Transverse colon (tissue), 4 donors: ENCODE data around the gene PCAT6. TPM values are rescaled to one million over a fixed set of nuclear protein-coding genes. Genes with fewer than 3 reads are reported as not detected.

Source experiments
- DNase-seq: peaks from one replicate; pipeline ENCODE4 v3.0.0-alpha.2; 2019
- H3K27ac ChIP-seq, 4 donors: fragments of 200-600 bp; sonication (generic); 2 replicates each; pipeline ENCODE4 v1.5.1; 2016 to 2018; ENCODE audit warnings: inconsistent platforms in 4 of 4
- H3K27me3 ChIP-seq: fragments of 200-600 bp; sonication (generic); 2 replicates; pipeline ENCODE4 v1.5.1; 2017; ENCODE audit warnings: inconsistent platforms
- H3K36me3 ChIP-seq, 4 donors: fragments of 200-600 bp; sonication (generic); 2 replicates each; pipeline ENCODE4 v1.5.1; 2017 to 2019; ENCODE audit warnings: inconsistent platforms in 4 of 4
- H3K4me1 ChIP-seq, 4 donors: fragments of 200-600 bp; sonication (generic); 2 replicates each; pipeline ENCODE4 v1.5.1; 2017 to 2020; ENCODE audit warnings: inconsistent platforms in 4 of 4
- H3K4me3 ChIP-seq, 4 donors: fragments of 200-600 bp; sonication (generic); 1 replicate in 1 of 4; 2 replicates in 3 of 4; pipeline versions ENCODE4 v1.5.1 to v1.6.1; 2017 to 2019; ENCODE audit warnings: inconsistent platforms in 4 of 4
- H3K9me3 ChIP-seq, 2 donors: fragments of 200-600 bp; sonication (generic); 2 replicates each; pipeline ENCODE4 v1.5.1; 2017 to 2019; ENCODE audit warnings: inconsistent platforms in 2 of 2
- CTCF ChIP-seq, 5 experiments: fragments of 200-600 bp in 3 of 5; fragments of 450-650 bp in 2 of 5; sonication (generic) in 3 of 5; IDR thresholded peaks; 1 replicate in 2 of 5; 2 replicates in 3 of 5; pipeline ENCODE4 v1.5.1; 2016 to 2017; ENCODE audit warnings: antibody characterized with exemption in 5 of 5, inconsistent platforms in 3 of 5, mild to moderate bottlenecking in 2 of 5, moderate library complexity in 1 of 5
- EP300 ChIP-seq: sonication (generic); formaldehyde crosslinking; IDR thresholded peaks from one replicate; pipeline ENCODE4 v1.6.1; 2017; ENCODE audit warnings: antibody characterized with exemption, low read depth
- POLR2A ChIP-seq: fragments of 450-650 bp; IDR thresholded peaks from one replicate; pipeline ENCODE4 v1.6.1; 2016; ENCODE audit warnings: antibody characterized with exemption, mild to moderate bottlenecking, moderate library complexity
- POLR2AphosphoS5 ChIP-seq, 3 donors: sonication (generic); formaldehyde crosslinking; IDR thresholded peaks; one replicate each; pipeline ENCODE4 v1.6.1; 2016; ENCODE audit warnings: antibody characterized with exemption in 3 of 3
- WGBS, 2 donors: methylation state at CpG; one replicate each; pipeline ENCODE4 v1.1.5; 2018; ENCODE audit warnings: low coverage in 1 of 2; 5-methylcytosine and 5-hydroxymethylcytosine counted together
- in situ Hi-C, 4 donors: fragments of 200-750 bp; cut with MboI; loops; one replicate each; pipeline versions ENCODE4 v1.15.0 to v1.15.1; 2017; ENCODE audit warnings: low sequenced_read_pairs in 3 of 4, low pct_ligation_motif_present in 1 of 4, low pct_unique_long_range_greater_than_20kb in 1 of 4
- intact Hi-C: fragments of 100-400 bp; cut with DNase I; formaldehyde crosslinking; loops from one replicate; pipeline ENCODE4 v1.15.1; 2023; ENCODE audit warnings: low total_unique reads
- total RNA-seq, 4 donors: library from RNA; depleted of rRNA; stranded (reverse); fragments of >200 nt; gene quantifications; one replicate each; pipeline ENCODE4 v1.1.0, GENCODE V29; 2016

Gene PCAT6
- total RNA-seq, 4 donors from 2014 or later = not detected

- 10 to 14% methylated on average over 12 to 13 of the region's 13 CpGs for WGBS, 2 donors
- in situ Hi-C loops = no loop called here
- Histone ChIP-seq H3K4me1 (peaks cover 3 to 48% (median 28%) of the 10 kb centered on the region in 4 donors), H3K27ac (peak overlapping the region; percentile 80 to 91 (median 89)), H3K9me3 (no peaks in the 10 kb centered on the region), H3K27me3 (no peaks in the 10 kb centered on the region), H3K4me3 (peak overlapping the region; percentile 52 to 93 (median 68)), H3K36me3 (no peaks in the 10 kb centered on the region)
- no peak for DNase-seq
- intact Hi-C loops = no loop called here
- TF ChIP-seq POLR2AphosphoS5 (IDR thresholded peaks at IDR 0.05) = no peak
- TF ChIP-seq POLR2A = no peak
- TF ChIP-seq CTCF (IDR thresholded peaks at IDR 0.05) = no peak
- no peak for TF ChIP-seq EP300
Observed at GRCh38 chr1:202810193-202810614, 550 bp upstream of the PCAT6 start.

GRCh38 chr1:202811296-202812175 is 782 bp downstream of the PCAT6 start:
- Histone ChIP-seq H3K4me1 (peaks cover 0 to 36% (median 18%) of the 10 kb centered on the region in 4 donors), H3K9me3 (no peaks in the 10 kb centered on the region), H3K4me3 (peak overlapping the region; percentile 52 to 93 (median 68)), H3K27ac (peak overlapping the region; percentile 80 to 91 (median 89)), H3K36me3 (no peaks in the 10 kb centered on the region), H3K27me3 (no peaks in the 10 kb centered on the region)
- TF ChIP-seq EP300 (no peak), POLR2A (no peak), POLR2AphosphoS5 (IDR thresholded peaks at IDR 0.05) (no peak), CTCF (IDR thresholded peaks at IDR 0.05) (no peak)
- in situ Hi-C loops = no loop called here
- DNase-seq = peak; percentile 44
- intact Hi-C loops = no loop called here
- WGBS, 2 donors = 17 to 27% methylated on average over 10 to 29 of the region's 43 CpGs

- in situ Hi-C loops = no loop called here
- Histone ChIP-seq H3K9me3 (no peaks in the 10 kb centered on the region), H3K4me1 (peaks cover 0 to 35% (median 16%) of the 10 kb centered on the region in 4 donors), H3K27me3 (no peaks in the 10 kb centered on the region), H3K4me3 (no peak overlapping the region), H3K27ac (no peak overlapping the region), H3K36me3 (no peaks in the 10 kb centered on the region)
- intact Hi-C loops = no loop called here
- 61% methylated on average over 9 of the region's 9 CpGs; no CpG with 5 or more reads in 1 of the 2 donors for WGBS, 2 donors
- peak; percentile 56 for DNase-seq
- TF ChIP-seq POLR2A = no peak
- no peak for TF ChIP-seq POLR2AphosphoS5 (IDR thresholded peaks at IDR 0.05)
- TF ChIP-seq CTCF (IDR thresholded peaks at IDR 0.05) = no peak
- no peak for TF ChIP-seq EP300
Observed at GRCh38 chr1:202812176-202813026, 1.6 kb downstream of the PCAT6 start.

GRCh38 chr1:202815120-202815519 is 4.4 kb downstream of the PCAT6 start:
- no peak overlapping the region for H3K4me3 ChIP-seq
- WGBS, 2 donors = 39 to 44% methylated on average over 3 to 10 of the region's 10 CpGs
- H3K27ac ChIP-seq = no peak overlapping the region
- H3K36me3 ChIP-seq = no peaks in the 10 kb centered on the region
- no peaks in the 10 kb centered on the region for H3K9me3 ChIP-seq
- in situ Hi-C loops (no loop called here), intact Hi-C loops (no loop called here)
- no peak for DNase-seq
- peaks cover 0 to 25% (median 13%) of the 10 kb centered on the region in 4 donors for H3K4me1 ChIP-seq
- TF ChIP-seq CTCF (IDR thresholded peaks at IDR 0.05) (no peak), POLR2A (no peak), EP300 (no peak), POLR2AphosphoS5 (IDR thresholded peaks at IDR 0.05) (no peak)
- no peaks in the 10 kb centered on the region for H3K27me3 ChIP-seq
